ENCODE measurements around the gene DHX35.

DNA sequence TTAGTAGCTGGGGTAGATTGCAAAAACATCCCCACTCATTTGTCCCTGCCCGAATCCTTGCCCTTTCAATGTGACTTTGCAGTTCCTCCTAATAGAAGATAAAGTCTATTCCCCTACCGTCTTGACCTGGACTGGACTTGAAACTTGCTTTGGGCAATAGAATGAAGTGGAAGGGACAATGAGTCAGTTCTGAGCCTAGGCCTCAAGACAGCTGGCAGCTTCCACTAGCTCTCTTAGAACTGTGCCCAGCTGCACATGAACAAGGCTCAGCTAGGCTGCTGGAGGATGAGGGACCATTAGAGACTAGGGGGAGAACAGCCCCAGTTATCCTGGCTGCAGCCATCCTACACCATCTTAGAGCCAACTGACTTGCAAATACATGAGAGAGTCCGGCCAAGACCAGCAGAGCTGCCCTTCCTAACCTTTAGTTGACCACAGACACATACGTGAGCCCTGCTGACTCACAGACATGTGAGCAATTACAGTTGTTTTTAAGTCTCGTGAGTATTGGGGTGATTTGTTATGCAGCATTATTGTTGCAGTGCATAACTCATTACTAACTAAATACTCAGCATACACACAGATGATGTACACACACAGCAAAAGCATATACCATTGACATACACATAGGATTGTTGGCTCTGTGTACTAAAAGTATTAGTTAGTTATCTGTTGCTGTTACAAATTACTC lies 105.5 kb downstream of the DHX35 start:
- TF ChIP-seq POLR2A (IDR thresholded peaks at IDR 0.05; ENCODE audit: insufficient read depth in 1 of 2, low read depth in 2 of 2, low read length in 2 of 2) (no peak), TAF1 (CRISPR knock-in tag; IDR thresholded peaks at IDR 0.05) (no peak), ZNF383 (CRISPR knock-in tag; IDR thresholded peaks at IDR 0.05; ENCODE audit: borderline replicate concordance) (no peak), MYC (CRISPR knock-in tag; IDR thresholded peaks at IDR 0.05; ENCODE audit: borderline replicate concordance) (no peak), CREB1 (IDR thresholded peaks at IDR 0.05) (no peak), CREB1 (CRISPR knock-in tag; IDR thresholded peaks at IDR 0.05) (no peak), CBX2 (IDR thresholded peaks at IDR 0.05; ENCODE audit: low read depth, low read length) (no peak), CBX2 (CRISPR knock-in tag; IDR thresholded peaks at IDR 0.05; ENCODE audit: low read depth) (no peak), SMAD1 (CRISPR knock-in tag; IDR thresholded peaks at IDR 0.05; ENCODE audit: borderline replicate concordance, low read depth) (no peak), ONECUT2 (CRISPR knock-in tag; IDR thresholded peaks at IDR 0.05) (no peak)
- TF ChIP-seq, protein P1, sequence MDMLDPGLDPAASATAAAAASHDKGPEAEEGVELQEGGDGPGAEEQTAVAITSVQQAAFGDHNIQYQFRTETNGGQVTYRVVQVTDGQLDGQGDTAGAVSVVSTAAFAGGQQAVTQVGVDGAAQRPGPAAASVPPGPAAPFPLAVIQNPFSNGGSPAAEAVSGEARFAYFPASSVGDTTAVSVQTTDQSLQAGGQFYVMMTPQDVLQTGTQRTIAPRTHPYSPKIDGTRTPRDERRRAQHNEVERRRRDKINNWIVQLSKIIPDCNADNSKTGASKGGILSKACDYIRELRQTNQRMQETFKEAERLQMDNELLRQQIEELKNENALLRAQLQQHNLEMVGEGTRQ (IDR thresholded peaks at IDR 0.05; ENCODE audit: low read depth, low read length): no peak
- TF ChIP-seq, protein P1 (CRISPR knock-in tag; IDR thresholded peaks at IDR 0.05; ENCODE audit: borderline replicate concordance): no peak

Data from HepG2 (cell line).